ENCODE results near the gene C4A.
"Not testable (repeated sequence)": the region's sequence is repeated elsewhere in the genome, so short reads cannot be mapped to it uniquely, and the experiment has no call there.

The C4A gene

GRCh38 chr6:31979238-31979898, 2.5 kb upstream of the C4A start:
- DNase-seq (ENCODE audit: low spot score): no peak

- not testable (repeated sequence) for DNase-seq (ENCODE audit: low spot score)
These were observed 1.5 kb upstream of the C4A start for GRCh38 chr6:31980195-31980876.

- DNase-seq (ENCODE audit: low spot score): not testable (repeated sequence)
These were observed 859 bp upstream of the C4A start for GRCh38 chr6:31980998-31981397.

- not testable (repeated sequence) for DNase-seq (ENCODE audit: low spot score)
These were observed 7.5 kb downstream of the C4A start for GRCh38 chr6:31989363-31989762.

GRCh38 chr6:31994421-31994820, 12.6 kb downstream of the C4A start:
- DNase-seq (ENCODE audit: low spot score): not testable (repeated sequence)

- not testable (repeated sequence) for DNase-seq (ENCODE audit: low spot score)
These were observed 14.5 kb downstream of the C4A start for GRCh38 chr6:31996385-31996784.

GRCh38 chr6:32002546-32003268, 20.9 kb downstream of the C4A start:
- not testable (repeated sequence) for DNase-seq (ENCODE audit: low spot score)

GRCh38 chr6:32003301-32003700, 21.4 kb downstream of the C4A start:
- not testable (repeated sequence) for DNase-seq (ENCODE audit: low spot score)

GRCh38 chr6:32004393-32004792, 22.5 kb downstream of the C4A start:
- DNase-seq (ENCODE audit: low spot score): not testable (repeated sequence)

GRCh38 chr6:32004864-32005537, 23.1 kb downstream of the C4A start:
- not testable (repeated sequence) for DNase-seq (ENCODE audit: low spot score)

GRCh38 chr6:32005538-32005880, 23.7 kb downstream of the C4A start:
- not testable (repeated sequence) for DNase-seq (ENCODE audit: low spot score)

GRCh38 chr6:32005991-32006529, 24.2 kb downstream of the C4A start:
- DNase-seq (ENCODE audit: low spot score): not testable (repeated sequence)

- DNase-seq (ENCODE audit: low spot score): not testable (repeated sequence)
These were observed 25.2 kb downstream of the C4A start for GRCh38 chr6:32007086-32007485.

- not testable (repeated sequence) for DNase-seq (ENCODE audit: low spot score)
These were observed 26.2 kb downstream of the C4A start for GRCh38 chr6:32008037-32008436.

- DNase-seq (ENCODE audit: low spot score): not testable (repeated sequence)
These were observed 26.8 kb downstream of the C4A start for GRCh38 chr6:32008616-32009015.

GRCh38 chr6:32009537-32009936, 27.7 kb downstream of the C4A start:
- DNase-seq (ENCODE audit: low spot score): not testable (repeated sequence)

- DNase-seq (ENCODE audit: low spot score): not testable (repeated sequence)
These were observed 29.1 kb downstream of the C4A start for GRCh38 chr6:32010856-32011530.

- DNase-seq (ENCODE audit: low spot score): not testable (repeated sequence)
These were observed 31.2 kb downstream of the C4A start for GRCh38 chr6:32012941-32013617.

- DNase-seq (ENCODE audit: low spot score): not testable (repeated sequence)
These were observed 31.9 kb downstream of the C4A start for GRCh38 chr6:32013738-32014137.

- not testable (repeated sequence) for DNase-seq (ENCODE audit: low spot score)
These were observed 32.7 kb downstream of the C4A start, which contains the start of gene C4B for GRCh38 chr6:32014547-32014946. TSS of gene C4B (plus strand) at chr6:32014795. CDS start at chr6:32014846, 51 bp downstream.

GRCh38 chr6:32022100-32022499, 40.2 kb downstream of the C4A start:
- DNase-seq (ENCODE audit: low spot score): not testable (repeated sequence)
